Measurements from ENCODE around the gene RBP2. TPM values are rescaled to one million over a fixed set of nuclear protein-coding genes. Genes with fewer than 3 reads are reported as not detected.

The RBP2 gene
- total and polyA plus RNA-seq, 2 donors from 2014 or later, result 13.5 TPM; not detected in 1

GRCh38 chr3:139493826-139494385, 17.6 kb upstream of the RBP2 start:
- no peaks in the 10 kb centered on the region for H3K4me1 ChIP-seq (ENCODE audit: control insufficient read depth in 2 of 3, insufficient read depth in 2 of 3, low read depth in 1 of 3, low read length in 3 of 3)
- no peak overlapping the region for H3K27ac ChIP-seq (ENCODE audit: low read depth in 2 of 2, low read length in 2 of 2)
- no peak overlapping the region for H3K4me3 ChIP-seq (ENCODE audit: low read length in 3 of 3)
- FAIRE-seq, result no peak
- intact Hi-C loops (cut with DNase I), result no loop called here
- no peaks in the 10 kb centered on the region for H3K27me3 ChIP-seq (ENCODE audit: control insufficient read depth, insufficient read depth, low read length)
- TF ChIP-seq CTCF (IDR thresholded peaks at IDR 0.05; ENCODE audit: borderline replicate concordance, extremely low read depth, insufficient read depth), result no peak
- no peak for DNase-seq
- H3K9me3 ChIP-seq (ENCODE audit: control insufficient read depth in 2 of 3, insufficient read depth in 1 of 3, low read length in 3 of 3), result no peaks in the 10 kb centered on the region
- H3K9ac ChIP-seq (ENCODE audit: low read length in 3 of 3), result no peak overlapping the region
- H3K36me3 ChIP-seq (ENCODE audit: control insufficient read depth in 2 of 3, insufficient read depth in 3 of 3, low read length in 3 of 3), result peaks cover 0 to 4% (median 0%) of the 10 kb centered on the region in 3 donors

GRCh38 chr3:139491966-139492365, 15.7 kb upstream of the RBP2 start:
- FAIRE-seq, result no peak
- no peak overlapping the region for H3K4me3 ChIP-seq (ENCODE audit: low read length in 3 of 3)
- no peak for DNase-seq
- H3K36me3 ChIP-seq (ENCODE audit: control insufficient read depth in 2 of 3, insufficient read depth in 3 of 3, low read length in 3 of 3), result peaks cover 0 to 4% (median 0%) of the 10 kb centered on the region in 3 donors
- intact Hi-C loops (cut with DNase I), result no loop called here
- no peaks in the 10 kb centered on the region for H3K4me1 ChIP-seq (ENCODE audit: control insufficient read depth in 2 of 3, insufficient read depth in 2 of 3, low read depth in 1 of 3, low read length in 3 of 3)
- H3K9ac ChIP-seq (ENCODE audit: low read length in 3 of 3), result no peak overlapping the region
- TF ChIP-seq CTCF (IDR thresholded peaks at IDR 0.05; ENCODE audit: borderline replicate concordance, extremely low read depth, insufficient read depth), result no peak
- no peaks in the 10 kb centered on the region for H3K27me3 ChIP-seq (ENCODE audit: control insufficient read depth, insufficient read depth, low read length)
- no peak overlapping the region for H3K27ac ChIP-seq (ENCODE audit: low read depth in 2 of 2, low read length in 2 of 2)
- H3K9me3 ChIP-seq (ENCODE audit: control insufficient read depth in 2 of 3, insufficient read depth in 1 of 3, low read length in 3 of 3), result no peaks in the 10 kb centered on the region

- FAIRE-seq (no peak), DNase-seq (no peak)
- peaks cover 0 to 4% (median 0%) of the 10 kb centered on the region in 3 donors for H3K36me3 ChIP-seq (ENCODE audit: control insufficient read depth in 2 of 3, insufficient read depth in 3 of 3, low read length in 3 of 3)
- no peaks in the 10 kb centered on the region for H3K27me3 ChIP-seq (ENCODE audit: control insufficient read depth, insufficient read depth, low read length)
- H3K27ac ChIP-seq (ENCODE audit: low read depth in 2 of 2, low read length in 2 of 2), result no peak overlapping the region
- H3K9me3 ChIP-seq (ENCODE audit: control insufficient read depth in 2 of 3, insufficient read depth in 1 of 3, low read length in 3 of 3), result no peaks in the 10 kb centered on the region
- H3K4me3 ChIP-seq (ENCODE audit: low read length in 3 of 3), result no peak overlapping the region
- intact Hi-C loops (cut with DNase I), result no loop called here
- TF ChIP-seq CTCF (IDR thresholded peaks at IDR 0.05; ENCODE audit: borderline replicate concordance, extremely low read depth, insufficient read depth), result no peak
- no peaks in the 10 kb centered on the region for H3K4me1 ChIP-seq (ENCODE audit: control insufficient read depth in 2 of 3, insufficient read depth in 2 of 3, low read depth in 1 of 3, low read length in 3 of 3)
- no peak overlapping the region for H3K9ac ChIP-seq (ENCODE audit: low read length in 3 of 3)
Observed at GRCh38 chr3:139491027-139491700, 14.8 kb upstream of the RBP2 start.

All from kidney (tissue), 14 donors.